ENCODE data around the gene MAOA.

MAOA gene

DNA sequence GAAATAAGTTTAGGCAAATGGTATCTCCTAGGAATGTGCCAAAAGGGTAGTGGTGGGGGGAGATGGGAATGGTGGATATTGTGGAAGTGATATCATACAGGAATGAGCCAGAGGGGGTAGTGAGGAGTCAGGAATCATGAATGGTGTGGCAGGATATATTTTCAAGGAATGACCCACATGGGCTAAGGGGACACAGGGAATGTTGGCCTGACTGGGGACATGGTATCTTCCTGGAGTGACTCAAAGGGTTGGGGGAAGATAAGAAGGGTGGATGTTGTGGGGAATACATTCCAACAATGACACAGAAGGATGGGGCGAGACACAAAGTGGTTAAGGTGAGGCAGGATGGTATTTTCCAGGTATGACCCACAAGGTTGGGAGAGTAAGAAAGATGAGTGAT lies 60.6 kb downstream of the MAOA start:
- H3K79me2 ChIP-seq (ENCODE audit: insufficient read depth, low read length) = no peaks in the 10 kb centered on the region
- no peaks in the 10 kb centered on the region for H3K27me3 ChIP-seq (ENCODE audit: low read length)
- no peak overlapping the region for H2AFZ ChIP-seq (ENCODE audit: low read depth, low read length, severe bottlenecking)
- TF ChIP-seq, protein P1, sequence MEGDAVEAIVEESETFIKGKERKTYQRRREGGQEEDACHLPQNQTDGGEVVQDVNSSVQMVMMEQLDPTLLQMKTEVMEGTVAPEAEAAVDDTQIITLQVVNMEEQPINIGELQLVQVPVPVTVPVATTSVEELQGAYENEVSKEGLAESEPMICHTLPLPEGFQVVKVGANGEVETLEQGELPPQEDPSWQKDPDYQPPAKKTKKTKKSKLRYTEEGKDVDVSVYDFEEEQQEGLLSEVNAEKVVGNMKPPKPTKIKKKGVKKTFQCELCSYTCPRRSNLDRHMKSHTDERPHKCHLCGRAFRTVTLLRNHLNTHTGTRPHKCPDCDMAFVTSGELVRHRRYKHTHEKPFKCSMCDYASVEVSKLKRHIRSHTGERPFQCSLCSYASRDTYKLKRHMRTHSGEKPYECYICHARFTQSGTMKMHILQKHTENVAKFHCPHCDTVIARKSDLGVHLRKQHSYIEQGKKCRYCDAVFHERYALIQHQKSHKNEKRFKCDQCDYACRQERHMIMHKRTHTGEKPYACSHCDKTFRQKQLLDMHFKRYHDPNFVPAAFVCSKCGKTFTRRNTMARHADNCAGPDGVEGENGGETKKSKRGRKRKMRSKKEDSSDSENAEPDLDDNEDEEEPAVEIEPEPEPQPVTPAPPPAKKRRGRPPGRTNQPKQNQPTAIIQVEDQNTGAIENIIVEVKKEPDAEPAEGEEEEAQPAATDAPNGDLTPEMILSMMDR (IDR thresholded peaks at IDR 0.05; ENCODE audit: insufficient read depth, low read length, poor library complexity, severe bottlenecking) = no peak
- TF ChIP-seq EZH2phosphoT487 (conservative IDR thresholded peaks at IDR 0.05; ENCODE audit: low read length) = no peak
- H3K36me3 ChIP-seq (ENCODE audit: low read length) = no peaks in the 10 kb centered on the region
- H3K9me3 ChIP-seq (ENCODE audit: insufficient read depth, low read length) = no peaks in the 10 kb centered on the region
- no peak overlapping the region for H3K4me3 ChIP-seq (ENCODE audit: insufficient read depth, low read length, poor library complexity, severe bottlenecking)
- no peaks in the 10 kb centered on the region for H3K9me2 ChIP-seq (replicated peaks; ENCODE audit: insufficient read depth, low read length)
- H4K20me1 ChIP-seq (ENCODE audit: low read depth, low read length) = no peaks in the 10 kb centered on the region
- H3K4me2 ChIP-seq (ENCODE audit: low read depth, low read length, poor library complexity, severe bottlenecking) = no peak overlapping the region
- H3K9ac ChIP-seq (ENCODE audit: low read length) = no peak overlapping the region
- no peak overlapping the region for H3K27ac ChIP-seq (ENCODE audit: low read depth, low read length)
- H3F3A ChIP-seq (ENCODE audit: insufficient read depth) = no peaks in the 10 kb centered on the region

GRCh38 chrX:43717161-43717560 lies 61.1 kb downstream of the MAOA start:
- H3K27ac ChIP-seq (ENCODE audit: low read depth, low read length) = no peak overlapping the region
- H3K9ac ChIP-seq (ENCODE audit: low read length) = no peak overlapping the region
- no peaks in the 10 kb centered on the region for H3K79me2 ChIP-seq (ENCODE audit: insufficient read depth, low read length)
- H3K36me3 ChIP-seq (ENCODE audit: low read length) = no peaks in the 10 kb centered on the region
- H3K4me2 ChIP-seq (ENCODE audit: low read depth, low read length, poor library complexity, severe bottlenecking) = no peak overlapping the region
- H3K27me3 ChIP-seq (ENCODE audit: low read length) = no peaks in the 10 kb centered on the region
- no peaks in the 10 kb centered on the region for H3K9me2 ChIP-seq (replicated peaks; ENCODE audit: insufficient read depth, low read length)
- no peak overlapping the region for H3K4me3 ChIP-seq (ENCODE audit: insufficient read depth, low read length, poor library complexity, severe bottlenecking)
- no peaks in the 10 kb centered on the region for H4K20me1 ChIP-seq (ENCODE audit: low read depth, low read length)
- no peak overlapping the region for H2AFZ ChIP-seq (ENCODE audit: low read depth, low read length, severe bottlenecking)
- no peaks in the 10 kb centered on the region for H3K9me3 ChIP-seq (ENCODE audit: insufficient read depth, low read length)
- H3F3A ChIP-seq (ENCODE audit: insufficient read depth) = no peaks in the 10 kb centered on the region
- TF ChIP-seq EZH2phosphoT487 (conservative IDR thresholded peaks at IDR 0.05; ENCODE audit: low read length) = no peak
- TF ChIP-seq, protein P1 (IDR thresholded peaks at IDR 0.05; ENCODE audit: insufficient read depth, low read length, poor library complexity, severe bottlenecking) = no peak

DNA sequence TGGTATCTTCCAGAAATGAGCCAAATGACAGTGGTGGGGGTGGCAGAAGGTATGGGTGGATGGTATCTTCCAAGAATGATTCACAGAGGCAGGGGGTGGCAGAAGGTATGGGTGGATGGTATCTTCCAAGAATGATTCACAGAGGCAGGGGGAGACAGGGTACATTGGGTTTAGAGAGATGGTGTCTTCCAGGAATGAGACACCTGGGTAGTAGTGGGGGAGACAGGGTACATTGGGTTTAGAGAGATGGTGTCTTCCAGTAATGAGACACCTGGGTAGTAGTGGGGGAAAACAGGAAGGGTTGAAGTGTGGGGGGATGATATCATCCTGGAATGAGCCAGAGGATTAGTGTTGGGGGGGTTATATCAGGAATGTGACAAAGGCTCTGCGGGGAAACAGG lies 62.0 kb downstream of the MAOA start:
- TF ChIP-seq EZH2phosphoT487 (conservative IDR thresholded peaks at IDR 0.05; ENCODE audit: low read length) = no peak
- TF ChIP-seq, protein P1 (IDR thresholded peaks at IDR 0.05; ENCODE audit: insufficient read depth, low read length, poor library complexity, severe bottlenecking) = no peak
- H3K27me3 ChIP-seq (ENCODE audit: low read length) = no peaks in the 10 kb centered on the region

More for the DNA sequence above, 62.0 kb downstream of the MAOA start:
- no peaks in the 10 kb centered on the region for H3K79me2 ChIP-seq (ENCODE audit: insufficient read depth, low read length)
- H3K4me3 ChIP-seq (ENCODE audit: insufficient read depth, low read length, poor library complexity, severe bottlenecking) = no peak overlapping the region
- no peaks in the 10 kb centered on the region for H3F3A ChIP-seq (ENCODE audit: insufficient read depth)
- H3K4me2 ChIP-seq (ENCODE audit: low read depth, low read length, poor library complexity, severe bottlenecking) = no peak overlapping the region
- no peaks in the 10 kb centered on the region for H3K9me3 ChIP-seq (ENCODE audit: insufficient read depth, low read length)
- H3K9ac ChIP-seq (ENCODE audit: low read length) = no peak overlapping the region
- H3K27ac ChIP-seq (ENCODE audit: low read depth, low read length) = no peak overlapping the region
- H3K36me3 ChIP-seq (ENCODE audit: low read length) = no peaks in the 10 kb centered on the region
- no peak overlapping the region for H2AFZ ChIP-seq (ENCODE audit: low read depth, low read length, severe bottlenecking)
- H3K9me2 ChIP-seq (replicated peaks; ENCODE audit: insufficient read depth, low read length) = no peaks in the 10 kb centered on the region
- H4K20me1 ChIP-seq (ENCODE audit: low read depth, low read length) = no peaks in the 10 kb centered on the region
